Ramos (cell line): ENCODE data around the gene TBX1.

Source experiments
- in situ Hi-C: fragments of 300-500 bp; cut with MboI; formaldehyde crosslinking; loops from one replicate; pipeline ENCODE4 v1.14.3; 2022; ENCODE audit warnings: low sequenced_read_pairs; ENCODE audit not compliant: unreplicated experiment

The TBX1 gene

GRCh38 chr22:19750507-19751490, 9.8 kb upstream of the TBX1 start:
- in situ Hi-C loops = no loop called here

- in situ Hi-C loops = no loop called here
Measured at GRCh38 chr22:19751497-19752245, 8.9 kb upstream of the TBX1 start.

- in situ Hi-C loops = no loop called here
Measured at GRCh38 chr22:19753090-19753842, 7.3 kb upstream of the TBX1 start.

- in situ Hi-C loops = no loop called here
Measured at GRCh38 chr22:19753996-19754700, 6.4 kb upstream of the TBX1 start.

- in situ Hi-C loops = no loop called here
Measured at GRCh38 chr22:19754701-19755144, 5.9 kb upstream of the TBX1 start.

GRCh38 chr22:19755145-19755710, 5.3 kb upstream of the TBX1 start:
- in situ Hi-C loops = no loop called here

- in situ Hi-C loops = no loop called here
Measured at GRCh38 chr22:19755722-19756287, 4.8 kb upstream of the TBX1 start.

- in situ Hi-C loops = no loop called here
Measured at GRCh38 chr22:19756288-19757128, 4.1 kb upstream of the TBX1 start.

- in situ Hi-C loops = no loop called here
Measured at GRCh38 chr22:19757140-19757984, 3.2 kb upstream of the TBX1 start.

GRCh38 chr22:19757985-19758895, 2.3 kb upstream of the TBX1 start:
- in situ Hi-C loops = no loop called here

- in situ Hi-C loops = no loop called here
Measured at GRCh38 chr22:19758896-19759426, 1.6 kb upstream of the TBX1 start.

- in situ Hi-C loops = no loop called here
Measured at GRCh38 chr22:19759427-19760057, 1.0 kb upstream of the TBX1 start.

GRCh38 chr22:19760951-19761724, 560 bp downstream of the TBX1 start:
- in situ Hi-C loops = no loop called here

- in situ Hi-C loops = no loop called here
Measured at GRCh38 chr22:19761725-19762567, 1.4 kb downstream of the TBX1 start.
